ENCODE results near the gene ONECUT1. TPM values are rescaled to one million over a fixed set of nuclear protein-coding genes. Genes with fewer than 3 reads are reported as not detected.

ONECUT1 gene
- polyA plus RNA-seq, 2 of the 4 experiments (the other 2 are of a cell fraction) = 0.05 to 0.36 TPM

GRCh38 chr15:52799145-52799811, 9.1 kb upstream of the ONECUT1 start:
- H3K4me1 ChIP-seq = no peaks in the 10 kb centered on the region
- no peak overlapping the region for H3K4me3 ChIP-seq
- POLR2A ChIA-PET = no interaction called here
- H3K4me2 ChIP-seq = no peak overlapping the region
- no peak for DNase-seq (ENCODE audit: low read depth in 1 of 2, low spot score in 1 of 2)
- no peak for FAIRE-seq
- TF ChIP-seq SMC3 (IDR thresholded peaks at IDR 0.05) (no peak), MAX (IDR thresholded peaks at IDR 0.05) (no peak), ESRRA (IDR thresholded peaks at IDR 0.05; ENCODE audit: borderline replicate concordance, low read length) (no peak), FOSL2 (IDR thresholded peaks at IDR 0.05) (no peak), FOSL2 (CRISPR knock-in tag; IDR thresholded peaks at IDR 0.05) (no peak), ZFP36 (IDR thresholded peaks at IDR 0.05; ENCODE audit: borderline replicate concordance, partially characterized antibody) (no peak), NR3C1 (IDR thresholded peaks at IDR 0.05) (no peak), JUNB (IDR thresholded peaks at IDR 0.05) (no peak), CBX2 (IDR thresholded peaks at IDR 0.05; ENCODE audit: borderline replicate concordance, low read depth) (no peak), POLR2AphosphoS2 (conservative IDR thresholded peaks at IDR 0.05; ENCODE audit: low read length) (no peak), FOXS1 (CRISPR knock-in tag; IDR thresholded peaks at IDR 0.05) (no peak), USF2 (IDR thresholded peaks at IDR 0.05) (no peak), RNF2 (IDR thresholded peaks at IDR 0.05; ENCODE audit: borderline replicate concordance, low read depth) (no peak), KDM1A (IDR thresholded peaks at IDR 0.05; ENCODE audit: low read depth) (no peak), TP53 (CRISPR knock-in tag; IDR thresholded peaks at IDR 0.05) (no peak), MYC (IDR thresholded peaks at IDR 0.05; ENCODE audit: borderline replicate concordance, low read length) (no peak), CBX8 (IDR thresholded peaks at IDR 0.05) (no peak), NFE2L2 (conservative IDR thresholded peaks at IDR 0.05; ENCODE audit: low read length) (no peak)
- no peaks in the 10 kb centered on the region for H3K9me3 ChIP-seq
- no peak overlapping the region for H3K27ac ChIP-seq
- no peak for ATAC-seq
- CTCF ChIA-PET = no interaction called here
- 68% methylated on average over 9 of the region's 9 CpGs for WGBS (ENCODE audit: missing lambda C conversion rate)

- CTCF ChIA-PET = no interaction called here
Measured at GRCh38 chr15:52798529-52799101, 8.5 kb upstream of the ONECUT1 start.

More at GRCh38 chr15:52798529-52799101, 8.5 kb upstream of the ONECUT1 start:
- H3K4me1 ChIP-seq = no peaks in the 10 kb centered on the region
- POLR2A ChIA-PET = no interaction called here
- FAIRE-seq (no peak), DNase-seq (ENCODE audit: low read depth in 1 of 2, low spot score in 1 of 2) (no peak), ATAC-seq (no peak)
- no peak overlapping the region for H3K27ac ChIP-seq
- no peaks in the 10 kb centered on the region for H3K9me3 ChIP-seq
- 70% methylated on average over 28 of the region's 28 CpGs for WGBS (ENCODE audit: missing lambda C conversion rate)
- TF ChIP-seq HMGXB4 (CRISPR knock-in tag; IDR thresholded peaks at IDR 0.05; ENCODE audit: borderline replicate concordance) (no peak), HOXB13 (CRISPR knock-in tag; IDR thresholded peaks at IDR 0.05; ENCODE audit: low read depth) (no peak), RAD21 (conservative IDR thresholded peaks at IDR 0.05 in 1 of 2, IDR thresholded peaks at IDR 0.05 in 1 of 2) (no peak), PBX3 (IDR thresholded peaks at IDR 0.05) (no peak), RCOR1 (IDR thresholded peaks at IDR 0.05; ENCODE audit: low read depth, low read length) (no peak), ELK1 (IDR thresholded peaks at IDR 0.05; ENCODE audit: low read depth, low read length) (no peak), MAX (IDR thresholded peaks at IDR 0.05) (no peak), BCL3 (IDR thresholded peaks at IDR 0.05) (no peak), ZFP36 (IDR thresholded peaks at IDR 0.05; ENCODE audit: borderline replicate concordance, partially characterized antibody) (no peak), HES2 (IDR thresholded peaks at IDR 0.05) (no peak), ESRRA (IDR thresholded peaks at IDR 0.05; ENCODE audit: borderline replicate concordance, low read length) (no peak), KDM1A (IDR thresholded peaks at IDR 0.05; ENCODE audit: low read depth) (no peak), FOSL2 (IDR thresholded peaks at IDR 0.05) (no peak), FOSL2 (CRISPR knock-in tag; IDR thresholded peaks at IDR 0.05) (no peak), RNF2 (IDR thresholded peaks at IDR 0.05; ENCODE audit: borderline replicate concordance, low read depth) (no peak), CBX2 (IDR thresholded peaks at IDR 0.05; ENCODE audit: borderline replicate concordance, low read depth) (no peak), EHMT2 (IDR thresholded peaks at IDR 0.05; ENCODE audit: low read depth) (no peak), CBX8 (IDR thresholded peaks at IDR 0.05) (no peak), PHF8 (IDR thresholded peaks at IDR 0.05; ENCODE audit: borderline replicate concordance, low read depth) (no peak), HOXB5 (CRISPR knock-in tag; IDR thresholded peaks at IDR 0.05) (no peak)
- no peak overlapping the region for H3K4me3 ChIP-seq
- no peak overlapping the region for H3K4me2 ChIP-seq
